Common myeloid progenitor, CD34-positive (primary cell): ENCODE measurements around the gene C3orf49.

Source experiments
- CTCF ChIA-PET: fragments of 350-600 bp; sonication (Branson Sonifier 250); formaldehyde crosslinking; loops from one replicate; lab custom pipeline; 2021; ENCODE audit warnings: antibody characterized with exemption; lab: Charles Lee
- POLR2A ChIA-PET: fragments of 350-600 bp; sonication (Branson Sonifier 250); formaldehyde crosslinking; loops from one replicate; lab custom pipeline; 2021; ENCODE audit warnings: antibody characterized with exemption; lab: Charles Lee
- DNase-seq, 3 donors: peaks; one replicate each; pipeline versions ENCODE4 v3.0.0 to v3.0.0-alpha.2; 2013
- H3K27ac ChIP-seq, 2 experiments: 1 replicate in 1 of 2; 2 replicates in 1 of 2; pipeline ENCODE4 v1.7.0; 2013; ENCODE audit warnings: inconsistent platforms in 2 of 2, low read length in 2 of 2, mild to moderate bottlenecking in 2 of 2, low read depth in 1 of 2, moderate library complexity in 1 of 2; ENCODE audit not compliant: severe bottlenecking in 2 of 2, insufficient read depth in 1 of 2, poor library complexity in 1 of 2
- H3K27me3 ChIP-seq, 5 experiments: replicated peaks in 2 of 5; 1 replicate in 3 of 5; 2 replicates in 2 of 5; pipeline versions ENCODE4 v1.6.1 to v1.7.0; 2013; ENCODE audit warnings: low read length in 4 of 5, mild to moderate bottlenecking in 2 of 5, moderate library complexity in 2 of 5, inconsistent platforms in 1 of 5; ENCODE audit not compliant: insufficient read depth in 5 of 5, control insufficient read depth in 4 of 5
- H3K36me3 ChIP-seq, 4 experiments: 1 replicate in 2 of 4; 2 replicates in 2 of 4; pipeline versions ENCODE4 v1.6.1 to v1.7.0; 2013; ENCODE audit warnings: low read length in 3 of 4, control low read depth in 1 of 4, mild to moderate bottlenecking in 1 of 4; ENCODE audit not compliant: control insufficient read depth in 4 of 4, insufficient read depth in 4 of 4
- H3K4me1 ChIP-seq, 4 experiments: 1 replicate in 3 of 4; 2 replicates in 1 of 4; pipeline versions ENCODE4 v1.6.1 to v1.7.1; 2013; ENCODE audit warnings: low read length in 3 of 4, mild to moderate bottlenecking in 3 of 4, control low read depth in 1 of 4, inconsistent platforms in 1 of 4, moderate library complexity in 1 of 4; ENCODE audit not compliant: control insufficient read depth in 4 of 4, insufficient read depth in 4 of 4; ENCODE audit errors: control extremely low read depth in 1 of 4
- H3K4me3 ChIP-seq, 7 experiments: 1 replicate in 4 of 7; 2 replicates in 3 of 7; pipeline versions ENCODE4 v1.5.1 to v1.7.0; 2013; ENCODE audit warnings: mild to moderate bottlenecking in 7 of 7, low read length in 6 of 7, moderate library complexity in 6 of 7, inconsistent platforms in 2 of 7, low read depth in 2 of 7, control low read depth in 1 of 7; ENCODE audit not compliant: insufficient read depth in 4 of 7, control insufficient read depth in 1 of 7; ENCODE audit errors: extremely low read depth in 1 of 7
- H3K9me3 ChIP-seq, 5 experiments: 1 replicate in 4 of 5; 2 replicates in 1 of 5; pipeline versions ENCODE4 v1.6.1 to v1.7.1; 2013; ENCODE audit warnings: low read length in 4 of 5, mild to moderate bottlenecking in 2 of 5, inconsistent platforms in 1 of 5, low read depth in 1 of 5, moderate library complexity in 1 of 5; ENCODE audit not compliant: control insufficient read depth in 4 of 5, insufficient read depth in 2 of 5; ENCODE audit errors: control extremely low read depth in 1 of 5
- WGBS: methylation state at CpG from one replicate; pipeline ENCODE4 v1.1.5; 2013; ENCODE audit not compliant: insufficient coverage; 5-methylcytosine and 5-hydroxymethylcytosine counted together

C3orf49 gene

GRCh38 chr3:63877737-63878393 lies 58.8 kb downstream of the C3orf49 start:
- Histone ChIP-seq H3K36me3 (peaks cover 0 to 14% (median 0%) of the 10 kb centered on the region in 4 experiments), H3K4me3 (no peak overlapping the region), H3K9me3 (no peaks in the 10 kb centered on the region), H3K27me3 (no peaks in the 10 kb centered on the region), H3K27ac (no peak overlapping the region), H3K4me1 (peaks cover 0 to 8% (median 0%) of the 10 kb centered on the region in 4 experiments)
- 100% methylated on average over 2 of the region's 3 CpGs for WGBS
- ChIA-PET POLR2A (interaction anchor here (1.0 kb wide), 1 partner anchor 10 kb away, joined by 3 read pairs; no protein-coding TSS in a partner anchor), CTCF (interaction anchor here (1.2 to 1.7 kb wide), 2 partner anchors 10 to 11 kb away, joined by 4 to 5 read pairs; no protein-coding TSS in a partner anchor)
- DNase-seq: no peak

GRCh38 chr3:63878394-63879060 lies 59.4 kb downstream of the C3orf49 start:
- POLR2A ChIA-PET: no interaction called here
- H3K27ac ChIP-seq: no peak overlapping the region
- 89% methylated on average over 2 of the region's 2 CpGs for WGBS
- no peaks in the 10 kb centered on the region for H3K27me3 ChIP-seq
- H3K4me1 ChIP-seq: peaks cover 0 to 8% (median 0%) of the 10 kb centered on the region in 4 experiments
- no peaks in the 10 kb centered on the region for H3K9me3 ChIP-seq
- H3K4me3 ChIP-seq: no peak overlapping the region
- DNase-seq: no peak
- peaks cover 0 to 10% (median 0%) of the 10 kb centered on the region in 4 experiments for H3K36me3 ChIP-seq
- CTCF ChIA-PET: interaction anchor here (1.7 kb wide), 1 partner anchor 11 kb away, joined by 5 read pairs; no protein-coding TSS in a partner anchor

- no peaks in the 10 kb centered on the region for H3K9me3 ChIP-seq
- ChIA-PET POLR2A (no interaction called here), CTCF (no interaction called here)
- no peak for DNase-seq
- no peaks in the 10 kb centered on the region for H3K27me3 ChIP-seq
- no CpG with 5 or more reads among the region's 5 CpGs for WGBS
- H3K27ac ChIP-seq: no peak overlapping the region
- H3K36me3 ChIP-seq: peaks cover 0 to 10% (median 0%) of the 10 kb centered on the region in 4 experiments
- no peak overlapping the region for H3K4me3 ChIP-seq
- peaks cover 0 to 5% (median 0%) of the 10 kb centered on the region in 4 experiments for H3K4me1 ChIP-seq
Observed at GRCh38 chr3:63880653-63881052, 61.6 kb downstream of the C3orf49 start.

GRCh38 chr3:63886858-63887257 lies 67.8 kb downstream of the C3orf49 start:
- POLR2A ChIA-PET: no interaction called here
- DNase-seq: no peak
- Histone ChIP-seq H3K9me3 (no peaks in the 10 kb centered on the region), H3K4me3 (no peak overlapping the region), H3K4me1 (no peaks in the 10 kb centered on the region), H3K36me3 (peaks cover 0 to 9% (median 0%) of the 10 kb centered on the region in 4 experiments), H3K27me3 (no peaks in the 10 kb centered on the region), H3K27ac (no peak overlapping the region)
- CTCF ChIA-PET: no interaction called here
- WGBS: 91% methylated on average over 3 of the region's 3 CpGs

- no peak overlapping the region for H3K4me3 ChIP-seq
- no peak overlapping the region for H3K27ac ChIP-seq
- ChIA-PET POLR2A (no interaction called here), CTCF (no interaction called here)
- peaks cover 0 to 15% (median 0%) of the 10 kb centered on the region in 4 experiments for H3K36me3 ChIP-seq
- no peaks in the 10 kb centered on the region for H3K9me3 ChIP-seq
- 100% methylated on average over 4 of the region's 5 CpGs for WGBS
- no peak for DNase-seq
- H3K4me1 ChIP-seq: peaks cover 0 to 4% (median 0%) of the 10 kb centered on the region in 4 experiments
- no peaks in the 10 kb centered on the region for H3K27me3 ChIP-seq
Observed at GRCh38 chr3:63891518-63891917, 72.4 kb downstream of the C3orf49 start.

GRCh38 chr3:63892773-63893352 lies 73.8 kb downstream of the C3orf49 start:
- DNase-seq: no peak
- peaks cover 0 to 15% (median 0%) of the 10 kb centered on the region in 4 experiments for H3K36me3 ChIP-seq
- CTCF ChIA-PET: no interaction called here
- H3K27me3 ChIP-seq: no peaks in the 10 kb centered on the region
- no peaks in the 10 kb centered on the region for H3K9me3 ChIP-seq
- no peak overlapping the region for H3K4me3 ChIP-seq
- no peak overlapping the region for H3K27ac ChIP-seq
- WGBS: no CpG with 5 or more reads among the region's 1 CpG
- peaks cover 0 to 4% (median 0%) of the 10 kb centered on the region in 4 experiments for H3K4me1 ChIP-seq
- POLR2A ChIA-PET: no interaction called here
